ENCODE data around the gene SIK3.

- TF ChIP-seq FOXJ3 (CRISPR knock-in tag; IDR thresholded peaks at IDR 0.05; ENCODE audit: borderline replicate concordance), result no peak
- TF ChIP-seq CREB1 (CRISPR knock-in tag; IDR thresholded peaks at IDR 0.05), result no peak
- no peak for TF ChIP-seq SP1 (CRISPR knock-in tag; conservative IDR thresholded peaks at IDR 0.05)
- TF ChIP-seq, protein P1, sequence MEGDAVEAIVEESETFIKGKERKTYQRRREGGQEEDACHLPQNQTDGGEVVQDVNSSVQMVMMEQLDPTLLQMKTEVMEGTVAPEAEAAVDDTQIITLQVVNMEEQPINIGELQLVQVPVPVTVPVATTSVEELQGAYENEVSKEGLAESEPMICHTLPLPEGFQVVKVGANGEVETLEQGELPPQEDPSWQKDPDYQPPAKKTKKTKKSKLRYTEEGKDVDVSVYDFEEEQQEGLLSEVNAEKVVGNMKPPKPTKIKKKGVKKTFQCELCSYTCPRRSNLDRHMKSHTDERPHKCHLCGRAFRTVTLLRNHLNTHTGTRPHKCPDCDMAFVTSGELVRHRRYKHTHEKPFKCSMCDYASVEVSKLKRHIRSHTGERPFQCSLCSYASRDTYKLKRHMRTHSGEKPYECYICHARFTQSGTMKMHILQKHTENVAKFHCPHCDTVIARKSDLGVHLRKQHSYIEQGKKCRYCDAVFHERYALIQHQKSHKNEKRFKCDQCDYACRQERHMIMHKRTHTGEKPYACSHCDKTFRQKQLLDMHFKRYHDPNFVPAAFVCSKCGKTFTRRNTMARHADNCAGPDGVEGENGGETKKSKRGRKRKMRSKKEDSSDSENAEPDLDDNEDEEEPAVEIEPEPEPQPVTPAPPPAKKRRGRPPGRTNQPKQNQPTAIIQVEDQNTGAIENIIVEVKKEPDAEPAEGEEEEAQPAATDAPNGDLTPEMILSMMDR (IDR thresholded peaks at IDR 0.05), result no peak
- no peak for TF ChIP-seq USF2 (CRISPR knock-in tag; IDR thresholded peaks at IDR 0.05)
- no peak for TF ChIP-seq ETV6 (CRISPR knock-in tag; IDR thresholded peaks at IDR 0.05)
- no peak for TF ChIP-seq STAT6 (CRISPR knock-in tag; conservative IDR thresholded peaks at IDR 0.05; ENCODE audit: low read depth)
These were observed 134.4 kb downstream of the SIK3 start for GRCh38 chr11:116963813-116964212.

Measured in WTC11 (cell line).